ENCODE measurements around the gene FAM24A. TPM values are rescaled to one million over a fixed set of nuclear protein-coding genes. Genes with fewer than 3 reads are reported as not detected.

Gene FAM24A
- total RNA-seq, 2 donors from 2014 or later, result not detected

GRCh38 chr10:122930140-122930539, 19.7 kb downstream of the FAM24A start:
- DNase-seq, result no peak
- ATAC-seq, result no peak
- intact Hi-C loops (cut with DNase I), result no loop called here
- TF ChIP-seq CTCF (IDR thresholded peaks at IDR 0.05), result no peak
- TF ChIP-seq POLR2A (IDR thresholded peaks at IDR 0.05), result no peak
- no peaks in the 10 kb centered on the region for H3K27me3 ChIP-seq
- H3K27ac ChIP-seq, result no peak overlapping the region
- H3K9me3 ChIP-seq, result no peaks in the 10 kb centered on the region
- no peaks in the 10 kb centered on the region for H3K36me3 ChIP-seq (replicated peaks in 1 of 2; ENCODE audit: insufficient read depth in 1 of 2, low read depth in 2 of 2)
- no peaks in the 10 kb centered on the region for H3K4me1 ChIP-seq
- no peak overlapping the region for H3K4me3 ChIP-seq
- 97 to 100% methylated on average over 1 of the region's 1 CpG for WGBS, 2 donors

- H3K4me1 ChIP-seq, result no peaks in the 10 kb centered on the region
- no peaks in the 10 kb centered on the region for H3K36me3 ChIP-seq (replicated peaks in 1 of 2; ENCODE audit: insufficient read depth in 1 of 2, low read depth in 2 of 2)
- DNase-seq, result no peak
- WGBS, 2 donors, result 76 to 82% methylated on average over 6 of the region's 6 CpGs
- H3K4me3 ChIP-seq, result no peak overlapping the region
- no peaks in the 10 kb centered on the region for H3K9me3 ChIP-seq
- TF ChIP-seq CTCF (IDR thresholded peaks at IDR 0.05), result no peak
- TF ChIP-seq POLR2A (IDR thresholded peaks at IDR 0.05), result no peak
- ATAC-seq, result no peak
- H3K27ac ChIP-seq, result no peak overlapping the region
- no peaks in the 10 kb centered on the region for H3K27me3 ChIP-seq
- intact Hi-C loops (cut with DNase I), result no loop called here
These were observed 20.9 kb downstream of the FAM24A start for GRCh38 chr10:122931088-122931906.

GRCh38 chr10:122939133-122939855, 28.9 kb downstream of the FAM24A start:
- DNase-seq, result no peak
- H3K9me3 ChIP-seq, result no peaks in the 10 kb centered on the region
- peaks cover 0 to 7% of the 10 kb centered on the region in 2 donors for H3K36me3 ChIP-seq (replicated peaks in 1 of 2; ENCODE audit: insufficient read depth in 1 of 2, low read depth in 2 of 2)
- no peak overlapping the region for H3K4me3 ChIP-seq
- no peak overlapping the region for H3K27ac ChIP-seq
- intact Hi-C loops (cut with DNase I), result no loop called here
- ATAC-seq, result no peak
- WGBS, 2 donors, result 94 to 95% methylated on average over 1 of the region's 1 CpG
- no peak for TF ChIP-seq CTCF (IDR thresholded peaks at IDR 0.05)
- H3K27me3 ChIP-seq, result no peaks in the 10 kb centered on the region
- no peaks in the 10 kb centered on the region for H3K4me1 ChIP-seq

- WGBS, 2 donors, result 81 to 95% methylated on average over 1 of the region's 1 CpG
These were observed 29.6 kb downstream of the FAM24A start for GRCh38 chr10:122939856-122940543.

More at GRCh38 chr10:122939856-122940543, 29.6 kb downstream of the FAM24A start:
- no peaks in the 10 kb centered on the region for H3K4me1 ChIP-seq
- intact Hi-C loops (cut with DNase I), result no loop called here
- H3K9me3 ChIP-seq, result no peaks in the 10 kb centered on the region
- no peaks in the 10 kb centered on the region for H3K27me3 ChIP-seq
- DNase-seq (no peak), ATAC-seq (no peak)
- H3K27ac ChIP-seq, result no peak overlapping the region
- no peak overlapping the region for H3K4me3 ChIP-seq
- TF ChIP-seq POLR2A (IDR thresholded peaks at IDR 0.05) (no peak), CTCF (IDR thresholded peaks at IDR 0.05) (no peak)
- H3K36me3 ChIP-seq (replicated peaks in 1 of 2; ENCODE audit: insufficient read depth in 1 of 2, low read depth in 2 of 2), result peaks cover 0 to 7% of the 10 kb centered on the region in 2 donors
